ENCODE data around the gene ARL6. TPM values are rescaled to one million over a fixed set of nuclear protein-coding genes. Genes with fewer than 3 reads are reported as not detected.

The ARL6 gene
- total RNA-seq, 2 donors from 2014 or later = 7.7 to 11.9 TPM

- ATAC-seq (ENCODE audit: insufficient number of reproducible peaks, low FRiP score, low read depth) = no peak
- Histone ChIP-seq H3K27ac (no peak overlapping the region), H3K36me3 (no peaks in the 10 kb centered on the region), H3K4me1 (ENCODE audit: control insufficient read depth in 1 of 2, low read depth in 2 of 2) (peaks cover 3 to 5% of the 10 kb centered on the region in 2 donors), H3K4me3 (no peak overlapping the region), H3K27me3 (replicated peaks; ENCODE audit: insufficient read depth) (no peaks in the 10 kb centered on the region), H3K9me3 (no peaks in the 10 kb centered on the region)
- DNase-seq (ENCODE audit: low spot score) = no peak
- TF ChIP-seq CTCF (IDR thresholded peaks at IDR 0.05) = no peak
Measured at GRCh38 chr3:97835761-97836160, 71.2 kb downstream of the ARL6 start.

- Histone ChIP-seq H3K4me1 (ENCODE audit: control insufficient read depth in 1 of 2, low read depth in 2 of 2) (peaks cover 3 to 5% of the 10 kb centered on the region in 2 donors), H3K27ac (no peak overlapping the region), H3K4me3 (no peak overlapping the region), H3K27me3 (replicated peaks; ENCODE audit: insufficient read depth) (no peaks in the 10 kb centered on the region), H3K9me3 (no peaks in the 10 kb centered on the region), H3K36me3 (no peaks in the 10 kb centered on the region)
- no peak for TF ChIP-seq CTCF (IDR thresholded peaks at IDR 0.05)
- DNase-seq (ENCODE audit: low spot score) (no peak), ATAC-seq (ENCODE audit: insufficient number of reproducible peaks, low FRiP score, low read depth) (no peak)
Measured at GRCh38 chr3:97838393-97838792, 73.8 kb downstream of the ARL6 start.

GRCh38 chr3:97839944-97840343 is 75.4 kb downstream of the ARL6 start:
- H3K27me3 ChIP-seq (replicated peaks; ENCODE audit: insufficient read depth) = no peaks in the 10 kb centered on the region
- no peaks in the 10 kb centered on the region for H3K36me3 ChIP-seq
- TF ChIP-seq CTCF (IDR thresholded peaks at IDR 0.05) = no peak
- DNase-seq (ENCODE audit: low spot score) (no peak), ATAC-seq (ENCODE audit: insufficient number of reproducible peaks, low FRiP score, low read depth) (no peak)
- H3K4me3 ChIP-seq = no peak overlapping the region
- H3K4me1 ChIP-seq (ENCODE audit: control insufficient read depth in 1 of 2, low read depth in 2 of 2) = peaks cover 3 to 5% of the 10 kb centered on the region in 2 donors
- no peaks in the 10 kb centered on the region for H3K9me3 ChIP-seq
- no peak overlapping the region for H3K27ac ChIP-seq

- H3K4me3 ChIP-seq = no peak overlapping the region
- no peak for TF ChIP-seq CTCF (IDR thresholded peaks at IDR 0.05)
- peaks cover 3 to 5% of the 10 kb centered on the region in 2 donors for H3K4me1 ChIP-seq (ENCODE audit: control insufficient read depth in 1 of 2, low read depth in 2 of 2)
- DNase-seq (ENCODE audit: low spot score) (no peak), ATAC-seq (ENCODE audit: insufficient number of reproducible peaks, low FRiP score, low read depth) (no peak)
- H3K9me3 ChIP-seq = no peaks in the 10 kb centered on the region
- no peak overlapping the region for H3K27ac ChIP-seq
- no peaks in the 10 kb centered on the region for H3K36me3 ChIP-seq
- H3K27me3 ChIP-seq (replicated peaks; ENCODE audit: insufficient read depth) = no peaks in the 10 kb centered on the region
Measured at GRCh38 chr3:97841304-97841703, 76.7 kb downstream of the ARL6 start.

- Histone ChIP-seq H3K4me1 (ENCODE audit: control insufficient read depth in 1 of 2, low read depth in 2 of 2) (peaks cover 3 to 5% of the 10 kb centered on the region in 2 donors), H3K27me3 (replicated peaks; ENCODE audit: insufficient read depth) (no peaks in the 10 kb centered on the region), H3K9me3 (no peaks in the 10 kb centered on the region), H3K4me3 (no peak overlapping the region), H3K36me3 (no peaks in the 10 kb centered on the region), H3K27ac (no peak overlapping the region)
- ATAC-seq (ENCODE audit: insufficient number of reproducible peaks, low FRiP score, low read depth) (no peak), DNase-seq (ENCODE audit: low spot score) (no peak)
- no peak for TF ChIP-seq CTCF (IDR thresholded peaks at IDR 0.05)
Measured at GRCh38 chr3:97841956-97842355, 77.4 kb downstream of the ARL6 start.
